Stomach (tissue), 9 donors: ENCODE measurements around the gene ARHGAP26. TPM values are rescaled to one million over a fixed set of nuclear protein-coding genes. Genes with fewer than 3 reads are reported as not detected.

Experiments used
- DNase-seq, 2 donors: peaks; one replicate each; pipeline versions ENCODE4 v3.0.0 to v3.0.0-alpha.2; 2013 to 2019
- H3K27ac ChIP-seq, 5 donors: fragments of 200-600 bp in 4 of 5; sonication (generic) in 4 of 5; one replicate each; pipeline ENCODE4 v1.5.1; 2013 to 2019; ENCODE audit warnings: mild to moderate bottlenecking in 1 of 5, moderate library complexity in 1 of 5
- H3K27me3 ChIP-seq, 3 donors: fragments of 200-600 bp; sonication (generic); one replicate each; pipeline ENCODE4 v1.5.1; 2017 to 2019; ENCODE audit warnings: mixed run types in 1 of 3
- H3K36me3 ChIP-seq, 4 donors: fragments of 200-600 bp; sonication (generic); 1 replicate in 3 of 4; 2 replicates in 1 of 4; pipeline ENCODE4 v1.5.1; 2016 to 2019
- H3K4me1 ChIP-seq, 4 donors: fragments of 200-600 bp; sonication (generic); one replicate each; pipeline ENCODE4 v1.5.1; 2016 to 2019
- H3K4me3 ChIP-seq, 4 donors: fragments of 200-600 bp; sonication (generic) in 3 of 4; one replicate each; pipeline ENCODE4 v1.5.1; 2016 to 2019; ENCODE audit warnings: mild to moderate bottlenecking in 1 of 4
- H3K9me3 ChIP-seq, 4 donors: fragments of 200-600 bp; sonication (generic); one replicate each; pipeline ENCODE4 v1.5.1; 2016 to 2019
- EP300 ChIP-seq: sonication (generic); formaldehyde crosslinking; IDR thresholded peaks from one replicate; pipeline ENCODE4 v1.6.1; 2017; ENCODE audit warnings: antibody characterized with exemption
- POLR2A ChIP-seq, 4 donors: fragments of 450-650 bp; IDR thresholded peaks; one replicate each; pipeline ENCODE4 v1.6.1; 2016; ENCODE audit warnings: antibody characterized with exemption in 4 of 4, control low read depth in 2 of 4, mild to moderate bottlenecking in 1 of 4, moderate library complexity in 1 of 4
- POLR2AphosphoS5 ChIP-seq, 3 donors: sonication (generic); formaldehyde crosslinking; IDR thresholded peaks; one replicate each; pipeline ENCODE4 v1.6.1; 2016; ENCODE audit warnings: antibody characterized with exemption in 3 of 3
- WGBS, 5 donors: extraction: QIAGEN DNeasy Blood & Tissue Kit in 3 of 5; methylation state at CpG; one replicate each; pipeline versions ENCODE4 v1.1.5 to v1.1.7; 2013 to 2018; 5-methylcytosine and 5-hydroxymethylcytosine counted together
- intact Hi-C: fragments of 100-400 bp; cut with DNase I; formaldehyde crosslinking; loops from one replicate; pipeline ENCODE4 v1.15.1; 2023; ENCODE audit warnings: low total_unique reads
- polyA plus RNA-seq, 3 donors: library from polyadenylated mRNA; stranded (reverse); fragments of 200-250 nt; gene quantifications; one replicate each; pipeline ENCODE4 v1.2.3, GENCODE V29; 2013
- total RNA-seq, 5 donors: library from RNA; depleted of rRNA; stranded (reverse); fragments of >200 nt; gene quantifications; one replicate each; pipeline versions ENCODE4 v1.1.0 to v1.2.3, GENCODE V29; 2014 to 2016
- TF ChIP-seq, protein P1 (sequence below), 7 experiments: fragments of 450-650 bp in 4 of 7; fragments of 200-600 bp in 3 of 7; sonication (generic) in 3 of 7; IDR thresholded peaks; one replicate each; pipeline ENCODE4 v1.5.1; 2016 to 2019; ENCODE audit warnings: antibody characterized with exemption in 7 of 7, control low read depth in 2 of 7, mild to moderate bottlenecking in 1 of 7
- donor health status: healthy with polysubstance abuse.
- donor health status: Bipolar disorder and iron deficiency.
- donor health status: healthy.

ARHGAP26 gene
- total and polyA plus RNA-seq, 8 donors, result 4.0 to 115 (median 34.1) TPM

DNA sequence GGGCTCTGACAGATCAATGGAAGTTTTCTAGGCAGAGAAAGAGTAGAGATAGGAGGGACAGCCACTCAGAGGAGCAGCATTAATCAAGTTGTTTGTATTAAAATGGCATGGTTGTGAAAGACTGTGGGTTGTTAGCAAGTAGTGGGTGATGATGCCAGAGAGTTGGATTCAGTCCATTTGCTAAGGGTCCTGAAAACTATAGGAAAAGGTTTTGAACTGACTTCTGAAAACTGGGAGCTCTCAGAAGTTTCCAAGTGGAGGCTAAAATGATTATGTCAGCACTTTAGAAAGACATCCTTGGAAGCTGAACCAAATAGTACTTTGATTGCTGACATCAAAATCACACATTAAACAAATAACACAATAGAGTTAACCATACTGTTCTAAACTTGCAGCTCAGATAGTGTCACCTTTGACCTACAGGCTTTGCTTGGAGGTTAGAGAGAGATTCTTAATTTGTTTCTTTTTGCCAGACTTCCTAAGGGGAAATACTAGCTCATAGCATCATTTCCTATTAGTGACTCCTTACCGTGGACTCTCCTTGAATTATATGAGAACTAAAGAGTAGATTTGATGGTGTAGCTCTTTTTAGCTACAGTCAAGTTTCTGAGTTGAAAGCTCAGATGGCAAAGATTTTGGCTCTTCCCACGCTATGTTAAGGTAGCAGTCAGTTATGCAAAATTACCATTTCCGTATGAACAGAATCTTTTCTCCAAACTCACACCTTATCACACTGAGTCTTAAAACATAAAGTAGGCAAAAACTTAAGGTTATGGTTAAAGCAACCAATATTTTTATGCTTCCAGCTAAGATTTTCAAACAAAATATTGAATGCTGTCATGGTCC, 356.2 kb downstream of the ARHGAP26 start:
- H3K27ac ChIP-seq, result no peak overlapping the region
- TF ChIP-seq EP300 (no peak), POLR2A (IDR thresholded peaks at IDR 0.05) (no peak), POLR2AphosphoS5 (IDR thresholded peaks at IDR 0.05) (no peak)
- TF ChIP-seq, protein P1, sequence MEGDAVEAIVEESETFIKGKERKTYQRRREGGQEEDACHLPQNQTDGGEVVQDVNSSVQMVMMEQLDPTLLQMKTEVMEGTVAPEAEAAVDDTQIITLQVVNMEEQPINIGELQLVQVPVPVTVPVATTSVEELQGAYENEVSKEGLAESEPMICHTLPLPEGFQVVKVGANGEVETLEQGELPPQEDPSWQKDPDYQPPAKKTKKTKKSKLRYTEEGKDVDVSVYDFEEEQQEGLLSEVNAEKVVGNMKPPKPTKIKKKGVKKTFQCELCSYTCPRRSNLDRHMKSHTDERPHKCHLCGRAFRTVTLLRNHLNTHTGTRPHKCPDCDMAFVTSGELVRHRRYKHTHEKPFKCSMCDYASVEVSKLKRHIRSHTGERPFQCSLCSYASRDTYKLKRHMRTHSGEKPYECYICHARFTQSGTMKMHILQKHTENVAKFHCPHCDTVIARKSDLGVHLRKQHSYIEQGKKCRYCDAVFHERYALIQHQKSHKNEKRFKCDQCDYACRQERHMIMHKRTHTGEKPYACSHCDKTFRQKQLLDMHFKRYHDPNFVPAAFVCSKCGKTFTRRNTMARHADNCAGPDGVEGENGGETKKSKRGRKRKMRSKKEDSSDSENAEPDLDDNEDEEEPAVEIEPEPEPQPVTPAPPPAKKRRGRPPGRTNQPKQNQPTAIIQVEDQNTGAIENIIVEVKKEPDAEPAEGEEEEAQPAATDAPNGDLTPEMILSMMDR (IDR thresholded peaks at IDR 0.05), result no peak

DNA sequence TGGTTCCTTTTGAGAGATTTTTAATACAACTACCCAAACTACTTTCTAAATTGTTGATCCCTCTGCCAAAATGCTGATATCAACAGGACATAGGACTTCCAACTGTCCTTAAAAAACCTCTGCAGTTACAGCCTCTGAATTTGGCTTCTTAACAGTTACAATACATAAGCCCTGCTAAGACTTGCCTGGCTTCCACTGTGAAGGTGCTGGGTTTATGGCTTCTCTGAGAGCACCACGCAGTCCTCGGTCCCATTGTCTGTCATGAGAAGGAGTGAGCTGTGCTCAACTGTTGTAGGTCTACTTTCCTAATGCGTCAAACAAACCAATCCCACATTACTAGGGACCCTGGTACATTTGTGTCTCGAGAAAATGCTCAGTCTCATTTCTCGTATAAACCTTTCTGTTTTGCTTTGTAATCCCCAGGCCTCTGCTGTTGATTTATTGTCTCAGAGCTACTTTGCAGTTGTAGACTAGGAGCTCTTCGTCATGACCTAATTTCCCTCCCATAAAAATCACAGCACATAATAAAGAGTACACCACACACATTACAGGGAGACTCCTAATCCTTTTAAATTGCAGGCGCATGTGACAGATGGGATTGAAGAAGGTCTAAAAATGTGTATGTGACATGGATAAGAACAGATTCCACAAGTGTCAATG, 358.4 kb downstream of the ARHGAP26 start:
- intact Hi-C loops, result no loop called here
- TF ChIP-seq POLR2AphosphoS5 (IDR thresholded peaks at IDR 0.05) (no peak), EP300 (no peak), POLR2A (IDR thresholded peaks at IDR 0.05) (no peak)
- TF ChIP-seq, protein P1 (IDR thresholded peaks at IDR 0.05), result no peak
- H3K9me3 ChIP-seq, result no peaks in the 10 kb centered on the region
- H3K27me3 ChIP-seq, result no peaks in the 10 kb centered on the region
- peaks cover 0 to under 1% (median 0%) of the 10 kb centered on the region in 4 donors for H3K36me3 ChIP-seq
- no peak overlapping the region for H3K4me3 ChIP-seq
- H3K4me1 ChIP-seq, result peaks cover 4 to 50% (median 27%) of the 10 kb centered on the region in 4 donors
- H3K27ac ChIP-seq, result peak overlapping the region in 4 of 5 donors; percentile 44 to 62 (median 55)
- DNase-seq, result no peak
- WGBS, 5 donors, result 69 to 85% (median 84%) methylated on average over 7 of the region's 7 CpGs

More for the DNA sequence above, 356.2 kb downstream of the ARHGAP26 start:
- WGBS, 5 donors, result 68 to 88% (median 78%) methylated on average over 3 of the region's 3 CpGs
- Histone ChIP-seq H3K36me3 (peaks cover 0 to 4% (median under 1%) of the 10 kb centered on the region in 4 donors), H3K4me3 (no peak overlapping the region), H3K27me3 (no peaks in the 10 kb centered on the region), H3K9me3 (no peaks in the 10 kb centered on the region), H3K4me1 (peaks cover 4 to 50% (median 26%) of the 10 kb centered on the region in 4 donors)
- intact Hi-C loops, result no loop called here
- no peak for DNase-seq

DNA sequence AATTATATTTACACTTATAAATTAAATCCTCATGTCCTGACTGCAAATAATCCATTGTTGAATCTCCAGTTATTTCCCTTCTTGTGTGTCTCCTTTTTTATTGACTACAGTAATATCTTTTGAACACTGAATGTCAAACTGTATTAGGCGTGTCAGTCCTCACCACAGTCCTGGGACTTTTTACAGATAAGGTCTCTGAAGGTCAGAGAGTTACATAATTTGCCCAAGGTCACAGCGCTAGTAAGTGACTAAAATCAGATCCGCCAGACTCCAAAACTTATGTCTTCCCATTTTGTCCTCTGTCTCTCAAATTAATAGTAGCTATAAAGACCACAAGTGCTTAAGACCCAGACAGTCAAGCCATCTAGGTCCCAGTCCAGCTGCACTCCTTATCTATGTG, 359.0 kb downstream of the ARHGAP26 start:
- WGBS, 5 donors, result 87 to 95% (median 91%) methylated on average over 3 of the region's 3 CpGs
- H3K4me3 ChIP-seq, result no peak overlapping the region
- TF ChIP-seq EP300, result no peak
- no peak for TF ChIP-seq POLR2AphosphoS5 (IDR thresholded peaks at IDR 0.05)
- TF ChIP-seq, protein P1 (IDR thresholded peaks at IDR 0.05), result no peak
- no peak for TF ChIP-seq POLR2A (IDR thresholded peaks at IDR 0.05)
- H3K27me3 ChIP-seq, result no peaks in the 10 kb centered on the region
- H3K9me3 ChIP-seq, result no peaks in the 10 kb centered on the region
- intact Hi-C loops, result no loop called here
- H3K27ac ChIP-seq, result peak overlapping the region in 2 of 5 donors; percentile 53 to 62
- peaks cover 4 to 56% (median 27%) of the 10 kb centered on the region in 4 donors for H3K4me1 ChIP-seq
- H3K36me3 ChIP-seq, result peaks cover 4 to 8% (median 5%) of the 10 kb centered on the region in 4 donors
- DNase-seq, result no peak

DNA sequence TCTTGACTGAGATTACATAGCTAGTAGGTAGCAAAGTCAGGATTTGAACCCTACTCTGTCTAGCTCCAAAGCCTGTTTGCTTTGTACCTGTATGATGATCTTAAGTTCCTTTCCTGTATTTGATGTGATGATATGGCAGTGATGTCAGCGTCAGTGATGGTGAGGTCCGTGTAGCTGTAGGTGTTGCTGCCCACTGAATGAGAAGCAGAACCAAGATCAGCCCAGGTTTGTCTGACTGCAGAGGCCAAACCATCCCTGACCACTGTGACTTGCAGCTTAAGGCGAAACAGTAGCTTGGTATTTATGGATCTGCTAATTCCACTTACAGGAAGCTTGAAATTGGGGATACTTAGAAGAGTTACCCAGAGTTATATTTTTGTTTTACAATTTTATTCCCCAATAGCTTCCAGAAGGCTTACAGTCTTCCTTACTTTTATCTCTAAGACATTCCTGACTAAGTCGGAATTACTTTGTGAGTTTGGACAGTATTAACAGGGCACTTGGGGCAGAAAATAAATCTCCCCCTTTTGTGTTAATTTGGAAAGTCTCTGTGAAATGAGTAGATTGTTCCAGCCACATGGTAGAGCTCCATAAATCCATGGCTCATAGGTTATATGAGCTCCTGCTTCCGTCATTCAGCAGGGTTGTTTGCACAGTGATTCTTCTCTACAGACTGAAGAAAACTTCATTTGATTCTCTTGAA, 359.9 kb downstream of the ARHGAP26 start:
- TF ChIP-seq POLR2AphosphoS5 (IDR thresholded peaks at IDR 0.05) (no peak), EP300 (no peak), POLR2A (IDR thresholded peaks at IDR 0.05) (no peak)
- TF ChIP-seq, protein P1 (IDR thresholded peaks at IDR 0.05), result no peak
- WGBS, 5 donors, result 92 to 94% (median 93%) methylated on average over 5 of the region's 5 CpGs
- intact Hi-C loops, result no loop called here

More for the DNA sequence above, 359.9 kb downstream of the ARHGAP26 start:
- no peak overlapping the region for H3K4me3 ChIP-seq
- no peaks in the 10 kb centered on the region for H3K27me3 ChIP-seq
- DNase-seq, result no peak
- H3K27ac ChIP-seq, result peak overlapping the region in 1 of 5 donors; percentile 5
- no peaks in the 10 kb centered on the region for H3K9me3 ChIP-seq
- peaks cover 7 to 15% (median 11%) of the 10 kb centered on the region in 4 donors for H3K36me3 ChIP-seq
- H3K4me1 ChIP-seq, result peaks cover 4 to 56% (median 27%) of the 10 kb centered on the region in 4 donors
